ENCODE data around the gene LHX4. TPM values are rescaled to one million over a fixed set of nuclear protein-coding genes. Genes with fewer than 3 reads are reported as not detected.

The LHX4 gene
- total and polyA plus RNA-seq, 4 donors, result 0.02 to 0.03 (median 0.02) TPM; not detected in 1

DNA sequence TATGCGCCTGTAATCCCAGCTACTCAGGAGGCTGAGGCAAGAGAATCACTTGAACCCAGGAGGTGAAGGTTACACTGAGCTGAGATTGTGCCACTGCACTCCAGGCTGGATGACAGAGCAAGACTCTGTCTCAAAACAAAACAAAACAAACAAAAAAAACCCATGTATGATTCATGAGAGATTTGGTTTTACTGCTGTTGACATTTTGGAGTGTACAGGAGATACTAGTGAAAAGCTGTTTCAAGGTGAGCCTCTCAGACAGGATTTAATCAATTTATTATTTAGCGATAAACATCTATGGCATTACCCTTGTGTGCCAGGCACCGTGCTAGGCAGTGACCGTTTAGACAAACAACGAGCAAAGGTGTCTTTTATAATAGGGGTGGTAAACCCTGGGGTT, 16.5 kb downstream of the LHX4 start:
- Histone ChIP-seq H3K9ac (ENCODE audit: insufficient read depth in 1 of 2, low read length in 2 of 2) (no peak overlapping the region), H3K9me3 (ENCODE audit: control insufficient read depth in 4 of 4, insufficient read depth in 3 of 4, low read length in 3 of 4) (peaks cover 0 to 2% (median 0%) of the 10 kb centered on the region in 4 donors), H3K4me3 (no peak overlapping the region), H3K27me3 (ENCODE audit: control insufficient read depth in 3 of 3, insufficient read depth in 3 of 3, low read length in 2 of 3) (peaks cover 0 to 23% (median 15%) of the 10 kb centered on the region in 3 donors), H3K4me1 (ENCODE audit: control insufficient read depth in 5 of 5, insufficient read depth in 5 of 5, low read length in 5 of 5) (peaks cover 0 to 10% (median 3%) of the 10 kb centered on the region in 5 donors), H3K27ac (ENCODE audit: low read depth in 1 of 2, low read length in 1 of 2) (no peak overlapping the region), H3K36me3 (ENCODE audit: control insufficient read depth in 4 of 4, insufficient read depth in 4 of 4, low read length in 4 of 4) (no peaks in the 10 kb centered on the region)
- 89 to 95% methylated on average over 5 of the region's 5 CpGs for whole genome bisulfite sequencing, 2 donors
- DNase-seq (no peak), ATAC-seq (ENCODE audit: insufficient read depth, low FRiP score) (no peak)
- TF ChIP-seq, protein P1, sequence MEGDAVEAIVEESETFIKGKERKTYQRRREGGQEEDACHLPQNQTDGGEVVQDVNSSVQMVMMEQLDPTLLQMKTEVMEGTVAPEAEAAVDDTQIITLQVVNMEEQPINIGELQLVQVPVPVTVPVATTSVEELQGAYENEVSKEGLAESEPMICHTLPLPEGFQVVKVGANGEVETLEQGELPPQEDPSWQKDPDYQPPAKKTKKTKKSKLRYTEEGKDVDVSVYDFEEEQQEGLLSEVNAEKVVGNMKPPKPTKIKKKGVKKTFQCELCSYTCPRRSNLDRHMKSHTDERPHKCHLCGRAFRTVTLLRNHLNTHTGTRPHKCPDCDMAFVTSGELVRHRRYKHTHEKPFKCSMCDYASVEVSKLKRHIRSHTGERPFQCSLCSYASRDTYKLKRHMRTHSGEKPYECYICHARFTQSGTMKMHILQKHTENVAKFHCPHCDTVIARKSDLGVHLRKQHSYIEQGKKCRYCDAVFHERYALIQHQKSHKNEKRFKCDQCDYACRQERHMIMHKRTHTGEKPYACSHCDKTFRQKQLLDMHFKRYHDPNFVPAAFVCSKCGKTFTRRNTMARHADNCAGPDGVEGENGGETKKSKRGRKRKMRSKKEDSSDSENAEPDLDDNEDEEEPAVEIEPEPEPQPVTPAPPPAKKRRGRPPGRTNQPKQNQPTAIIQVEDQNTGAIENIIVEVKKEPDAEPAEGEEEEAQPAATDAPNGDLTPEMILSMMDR (IDR thresholded peaks at IDR 0.05; ENCODE audit: control extremely low read depth, extremely low read depth), result no peak

DNA sequence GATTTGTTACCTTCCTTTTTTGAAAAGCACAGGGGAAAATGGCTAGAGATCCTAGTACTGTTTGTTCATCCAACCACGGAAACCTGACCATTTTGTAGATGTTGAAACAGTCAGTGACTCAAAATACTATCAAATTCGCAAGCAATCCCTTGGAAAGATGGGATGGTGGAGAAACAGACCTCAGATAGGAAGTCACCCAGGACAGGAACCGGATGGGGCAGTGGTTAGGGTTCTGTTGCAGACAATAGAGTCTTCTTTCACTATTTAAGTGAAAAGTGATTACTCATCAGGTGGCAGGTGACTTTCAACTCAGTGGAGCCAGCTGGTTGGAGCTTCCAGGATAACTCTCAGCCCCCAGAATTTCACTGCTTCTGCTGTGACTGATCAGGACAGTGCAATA, 17.0 kb downstream of the LHX4 start:
- peaks cover 0 to 20% (median 13%) of the 10 kb centered on the region in 3 donors for H3K27me3 ChIP-seq (ENCODE audit: control insufficient read depth in 3 of 3, insufficient read depth in 3 of 3, low read length in 2 of 3)
- DNase-seq (no peak), ATAC-seq (ENCODE audit: insufficient read depth, low FRiP score) (no peak)
- H3K27ac ChIP-seq (ENCODE audit: low read depth in 1 of 2, low read length in 1 of 2), result no peak overlapping the region
- TF ChIP-seq, protein P1 (IDR thresholded peaks at IDR 0.05; ENCODE audit: control extremely low read depth, extremely low read depth), result no peak
- peaks cover 0 to 2% (median 0%) of the 10 kb centered on the region in 4 donors for H3K9me3 ChIP-seq (ENCODE audit: control insufficient read depth in 4 of 4, insufficient read depth in 3 of 4, low read length in 3 of 4)
- H3K4me3 ChIP-seq, result no peak overlapping the region
- no peaks in the 10 kb centered on the region for H3K36me3 ChIP-seq (ENCODE audit: control insufficient read depth in 4 of 4, insufficient read depth in 4 of 4, low read length in 4 of 4)
- 38 to 72% methylated on average over 3 of the region's 3 CpGs for WGBS, 2 donors
- H3K4me1 ChIP-seq (ENCODE audit: control insufficient read depth in 5 of 5, insufficient read depth in 5 of 5, low read length in 5 of 5), result peaks cover 0 to 10% (median 3%) of the 10 kb centered on the region in 5 donors
- no peak overlapping the region for H3K9ac ChIP-seq (ENCODE audit: insufficient read depth in 1 of 2, low read length in 2 of 2)

DNA sequence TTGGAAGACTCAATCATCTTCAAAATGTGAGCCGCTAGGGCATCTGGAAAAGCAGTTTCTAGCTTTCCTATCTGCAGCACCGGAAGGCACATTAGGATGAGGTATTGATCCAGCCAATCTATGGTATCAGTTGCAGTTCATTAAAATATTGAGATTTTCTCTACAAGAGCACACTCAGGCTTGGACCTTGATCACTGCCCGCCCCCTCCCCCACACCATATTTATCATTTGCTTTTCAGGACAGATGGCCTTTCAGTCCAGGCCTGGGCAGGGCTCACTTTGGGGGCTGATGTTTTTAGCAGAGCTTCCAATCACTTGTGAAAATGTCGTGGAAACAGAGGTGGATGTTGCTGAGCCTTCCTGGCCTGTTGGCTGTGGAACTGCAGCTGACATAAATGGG, 17.5 kb downstream of the LHX4 start:
- Histone ChIP-seq H3K9ac (ENCODE audit: insufficient read depth in 1 of 2, low read length in 2 of 2) (no peak overlapping the region), H3K36me3 (ENCODE audit: control insufficient read depth in 4 of 4, insufficient read depth in 4 of 4, low read length in 4 of 4) (no peaks in the 10 kb centered on the region), H3K27me3 (ENCODE audit: control insufficient read depth in 3 of 3, insufficient read depth in 3 of 3, low read length in 2 of 3) (peaks cover 0 to 15% (median 8%) of the 10 kb centered on the region in 3 donors), H3K27ac (ENCODE audit: low read depth in 1 of 2, low read length in 1 of 2) (no peak overlapping the region), H3K4me1 (ENCODE audit: control insufficient read depth in 5 of 5, insufficient read depth in 5 of 5, low read length in 5 of 5) (peaks cover 0 to 10% (median 3%) of the 10 kb centered on the region in 5 donors), H3K9me3 (ENCODE audit: control insufficient read depth in 4 of 4, insufficient read depth in 3 of 4, low read length in 3 of 4) (peaks cover 0 to 2% (median 0%) of the 10 kb centered on the region in 4 donors), H3K4me3 (no peak overlapping the region)
- WGBS, 2 donors, result 92 to 95% methylated on average over 4 of the region's 4 CpGs
- DNase-seq (no peak), ATAC-seq (ENCODE audit: insufficient read depth, low FRiP score) (no peak)
- TF ChIP-seq, protein P1 (IDR thresholded peaks at IDR 0.05; ENCODE audit: control extremely low read depth, extremely low read depth), result no peak

DNA sequence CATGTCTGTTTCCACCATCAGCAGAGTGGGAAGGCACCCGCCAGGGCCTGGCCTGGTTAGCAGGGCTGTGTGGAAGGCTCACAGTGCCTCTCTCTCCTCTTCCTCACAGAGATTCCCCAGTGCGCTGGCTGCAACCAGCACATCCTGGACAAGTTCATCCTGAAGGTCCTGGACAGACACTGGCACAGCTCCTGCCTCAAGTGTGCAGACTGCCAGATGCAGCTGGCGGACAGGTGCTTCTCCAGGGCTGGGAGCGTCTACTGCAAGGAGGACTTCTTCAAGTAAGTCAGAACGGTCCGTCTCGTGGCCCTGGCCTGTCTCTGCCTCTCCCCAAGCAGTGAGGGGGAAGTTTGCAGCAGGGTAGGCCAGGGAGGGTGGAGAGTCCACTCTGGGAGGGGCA, 18.1 kb downstream of the LHX4 start:
- TF ChIP-seq, protein P1 (IDR thresholded peaks at IDR 0.05; ENCODE audit: control extremely low read depth, extremely low read depth), result no peak
- H3K36me3 ChIP-seq (ENCODE audit: control insufficient read depth in 4 of 4, insufficient read depth in 4 of 4, low read length in 4 of 4), result no peaks in the 10 kb centered on the region
- no peak for ATAC-seq (ENCODE audit: insufficient read depth, low FRiP score)
- H3K27ac ChIP-seq (ENCODE audit: low read depth in 1 of 2, low read length in 1 of 2), result no peak overlapping the region
- no peak for DNase-seq
- 92 to 94% methylated on average over 7 of the region's 7 CpGs for WGBS, 2 donors
- H3K9me3 ChIP-seq (ENCODE audit: control insufficient read depth in 4 of 4, insufficient read depth in 3 of 4, low read length in 3 of 4), result peaks cover 0 to 2% (median 0%) of the 10 kb centered on the region in 4 donors
- no peak overlapping the region for H3K4me3 ChIP-seq
- H3K9ac ChIP-seq (ENCODE audit: insufficient read depth in 1 of 2, low read length in 2 of 2), result no peak overlapping the region
- H3K4me1 ChIP-seq (ENCODE audit: control insufficient read depth in 5 of 5, insufficient read depth in 5 of 5, low read length in 5 of 5), result peaks cover 0 to 10% (median 3%) of the 10 kb centered on the region in 5 donors
- H3K27me3 ChIP-seq (ENCODE audit: control insufficient read depth in 3 of 3, insufficient read depth in 3 of 3, low read length in 2 of 3), result peaks cover 0 to 11% (median 5%) of the 10 kb centered on the region in 3 donors
